GM12878 (cell line): ENCODE measurements around the gene SERPINA6. TPM values are rescaled to one million over a fixed set of nuclear protein-coding genes. Genes with fewer than 3 reads are reported as not detected.
"Not testable (repeated sequence)": the region's sequence is repeated elsewhere in the genome, so short reads cannot be mapped to it uniquely, and the experiment has no call there.

ENCODE experiments used
- ATAC-seq: fragments of 200-7000 bp; cut with Tn5 transposase; 3 replicates; pipeline ENCODE4 v1.9.1; 2020; ENCODE audit warnings: mild to moderate bottlenecking, moderate library complexity
- BruUV-seq: library from RNA; stranded (reverse); fragments of 400-500 nt; replicated peaks from 2 replicates; lab custom pipeline; 2021; lab: Mats Ljungman, UMichigan
- CTCF ChIA-PET: fragments of 300-600 bp; sonication (Branson Sonifier 250); formaldehyde crosslinking; extraction: SDS; loops from one replicate; lab custom pipeline; 2021; ENCODE audit warnings: inconsistent platforms; lab: Yijun Ruan, JAX
- POLR2A ChIA-PET: fragments of 350-600 bp; formaldehyde crosslinking; extraction: SDS; loops from one replicate; lab custom pipeline; 2021; ENCODE audit warnings: inconsistent platforms; lab: Charles Lee
- RAD21 ChIA-PET: fragments of 300-600 bp; sonication (Branson Sonifier 250); formaldehyde crosslinking; loops from one replicate; lab custom pipeline; 2023; ENCODE audit warnings: antibody characterized with exemption; ENCODE audit not compliant: unreplicated experiment; lab: Charles Lee
- SMC1A ChIA-PET: fragments of 300-600 bp; sonication (Branson Sonifier 250); formaldehyde crosslinking; loops from one replicate; lab custom pipeline; 2023; ENCODE audit not compliant: unreplicated experiment, uncharacterized antibody; lab: Charles Lee
- DNase-seq: peaks from one replicate; pipeline ENCODE4 v3.0.0-alpha.2; 2011; ENCODE audit warnings: low read depth, low spot score
- FAIRE-seq: peaks from 3 replicates; lab custom pipeline; 2011; peaks lifted over from hg19 to GRCh38; lab: Jason Lieb, UNC
- H2AFZ ChIP-seq: 2 replicates; pipeline ENCODE4 v1.6.0; 2011; ENCODE audit warnings: low read depth, low read length, control low read depth; ENCODE audit not compliant: control insufficient read depth
- H3K27ac ChIP-seq: 2 replicates; pipeline ENCODE4 v1.5.1; 2011; ENCODE audit warnings: control low read depth; ENCODE audit not compliant: control insufficient read depth, insufficient read depth
- H3K27me3 ChIP-seq, 2 experiments: replicated peaks in 1 of 2; 2 replicates each; pipeline versions ENCODE4 v1.6.0 to v1.6.1; 2011; ENCODE audit warnings: low read length in 1 of 2; ENCODE audit not compliant: control insufficient read depth in 2 of 2, insufficient read depth in 2 of 2
- H3K36me3 ChIP-seq, 2 experiments: 2 replicates each; pipeline ENCODE4 v1.5.1; 2011; ENCODE audit warnings: low read length in 1 of 2; ENCODE audit not compliant: control insufficient read depth in 2 of 2, insufficient read depth in 2 of 2
- H3K4me1 ChIP-seq: 2 replicates; pipeline ENCODE4 v1.6.1; 2011; ENCODE audit warnings: mild to moderate bottlenecking, low read length, moderate library complexity, mixed read lengths; ENCODE audit not compliant: control insufficient read depth, insufficient read depth
- H3K4me2 ChIP-seq: 2 replicates; pipeline ENCODE4 v1.6.0; 2011; ENCODE audit warnings: control low read depth; ENCODE audit not compliant: control insufficient read depth, insufficient read depth
- H3K4me3 ChIP-seq: fragments of 200-600 bp; sonication (generic); 2 replicates; pipeline ENCODE4 v1.5.1; 2016
- H3K79me2 ChIP-seq: 2 replicates; pipeline ENCODE4 v1.6.0; 2011; ENCODE audit warnings: low read length; ENCODE audit not compliant: control insufficient read depth, insufficient read depth
- H3K9ac ChIP-seq: 2 replicates; pipeline ENCODE4 v1.8.0; 2011; ENCODE audit warnings: low read length, control low read depth, mixed read lengths; ENCODE audit not compliant: control insufficient read depth, insufficient read depth
- H3K9me3 ChIP-seq: replicated peaks from 3 replicates; pipeline ENCODE4 v1.5.1; 2011; ENCODE audit warnings: mild to moderate bottlenecking, low read length; ENCODE audit not compliant: control insufficient read depth, insufficient read depth
- H4K20me1 ChIP-seq: 2 replicates; pipeline ENCODE4 v1.6.0; 2011; ENCODE audit not compliant: control insufficient read depth, insufficient read depth
- BCL3 ChIP-seq: IDR thresholded peaks from 2 replicates; pipeline ENCODE4 v1.6.1; 2011; ENCODE audit warnings: borderline replicate concordance, low read depth, mild to moderate bottlenecking, moderate library complexity, low read length; ENCODE audit not compliant: insufficient read depth, poor library complexity, severe bottlenecking
- CBFB ChIP-seq: IDR thresholded peaks from 2 replicates; pipeline ENCODE4 v1.6.1; 2016; ENCODE audit warnings: antibody characterized with exemption, low read depth
- EED ChIP-seq: sonication (generic); IDR thresholded peaks from 2 replicates; pipeline ENCODE4 v1.6.1; 2016; ENCODE audit warnings: antibody characterized with exemption, low read depth
- MAX ChIP-seq: IDR thresholded peaks from 2 replicates; pipeline ENCODE4 v1.6.1; 2012; ENCODE audit warnings: low read depth, low read length, improper control_type of control experiment
- ZNF384 ChIP-seq: IDR thresholded peaks from 2 replicates; pipeline ENCODE4 v1.6.1; 2012; ENCODE audit warnings: low read depth, mild to moderate bottlenecking, low read length, improper control_type of control experiment, borderline replicate concordance
- whole genome bisulfite sequencing: methylation state at CpG from one replicate; pipeline ENCODE4 v1.1.6; 2016; ENCODE audit warnings: low lambda C conversion rate; ENCODE audit not compliant: insufficient replicate concordance, insufficient coverage; ENCODE audit errors: missing lambda C conversion rate; 5-methylcytosine and 5-hydroxymethylcytosine counted together
- in situ Hi-C: fragments of 300-500 bp; cut with MboI; formaldehyde crosslinking; loops from 9 replicates; pipeline ENCODE4 v1.14.3; 2018; ENCODE audit warnings: mixed read lengths
- intact Hi-C: fragments of 100-400 bp; cut with micrococcal nuclease; formaldehyde crosslinking; loops from one replicate; pipeline ENCODE4 v1.14.2; 2022; ENCODE audit not compliant: unreplicated experiment
- polyA plus RNA-seq, 11 experiments: library from polyadenylated mRNA; depleted of rRNA in 4 of 11; unstranded in 6 of 11; stranded (reverse) in 5 of 11; fragments of >200 nt; fragmentation: Nextera tagmentation in 4 of 11; fragmentation: Illumina TruSeq in 1 of 11; extraction: Ambion mirVana in 4 of 11; extraction: Trizol in 1 of 11; gene quantifications; 1 replicate in 1 of 11; 2 replicates in 10 of 11; pipeline versions ENCODE4 v1.2.1 to v1.2.3, GENCODE V29; 2011 to 2016; ENCODE audit warnings: inconsistent platforms in 2 of 11, missing spikeins in 2 of 11, low read depth in 1 of 11
- total RNA-seq, 4 experiments: library from RNA; depleted of rRNA in 3 of 4; stranded (reverse); fragments of >200 nt in 3 of 4; fragmentation: Illumina TruSeq in 1 of 4; extraction: Trizol in 1 of 4; gene quantifications; 2 replicates each; pipeline versions ENCODE4 v1.2.1 to v1.2.3, GENCODE V29; 2013 to 2021

The SERPINA6 gene
- total and polyA plus RNA-seq, 10 of the 15 experiments (the other 5 are each of a cell fraction or from before 2014, with no cell fraction given): 0.11 to 0.27 (median 0.23) TPM; not detected in 7

GRCh38 chr14:94298130-94298529 is 25.0 kb downstream of the SERPINA6 start:
- H3K4me2 ChIP-seq: no peak overlapping the region
- H3K27me3 ChIP-seq: no peaks in the 10 kb centered on the region
- no peak for DNase-seq
- FAIRE-seq: no peak
- ChIA-PET CTCF (no interaction called here), SMC1A (no interaction called here), POLR2A (no interaction called here), RAD21 (no interaction called here)
- no peak for ATAC-seq
- in situ Hi-C loops: no loop called here
- H3K4me3 ChIP-seq: no peak overlapping the region
- no peak for TF ChIP-seq ZNF384
- no peak for TF ChIP-seq EED
- no peak for TF ChIP-seq MAX
- TF ChIP-seq CBFB: no peak
- TF ChIP-seq BCL3: no peak
- no peaks in the 10 kb centered on the region for H3K36me3 ChIP-seq
- H3K27ac ChIP-seq: no peak overlapping the region
- 47% methylated on average over 15 of the region's 15 CpGs for WGBS
- no peak overlapping the region for H2AFZ ChIP-seq
- H3K4me1 ChIP-seq: no peaks in the 10 kb centered on the region
- BruUV-seq: no TSS peak
- H3K79me2 ChIP-seq: no peaks in the 10 kb centered on the region
- no peaks in the 10 kb centered on the region; the same call in 2 of the 3 replicates for H3K9me3 ChIP-seq
- no peaks in the 10 kb centered on the region; the same call in 1 of the 2 replicates for H4K20me1 ChIP-seq
- no peak overlapping the region for H3K9ac ChIP-seq
- intact Hi-C loops: no loop called here

DNA sequence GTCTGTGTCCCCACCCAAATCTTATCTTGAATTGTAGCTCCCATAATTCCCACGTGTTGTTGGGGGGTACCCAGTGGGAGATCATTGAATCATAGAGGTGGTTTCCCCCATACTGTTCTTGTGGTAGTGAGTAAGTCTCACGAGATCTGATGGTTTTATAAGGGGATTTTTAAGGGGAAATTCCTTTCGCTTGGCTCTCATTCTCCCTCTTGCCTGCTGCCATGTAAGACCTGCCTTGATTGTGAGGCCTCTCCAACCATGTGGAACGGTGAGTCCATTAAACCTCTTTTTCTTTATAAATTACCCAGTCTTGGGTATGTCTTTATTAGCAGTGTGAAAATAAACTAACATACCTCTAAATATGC is 27.0 kb downstream of the SERPINA6 start:
- H3K9ac ChIP-seq, H3K36me3 ChIP-seq, H3K9me3 ChIP-seq, FAIRE-seq, intact Hi-C loops, DNase-seq, H3K4me1 ChIP-seq, H2AFZ ChIP-seq, CTCF ChIA-PET, POLR2A ChIA-PET, ATAC-seq, H3K27ac ChIP-seq, RAD21 ChIA-PET, BruUV-seq, H3K4me3 ChIP-seq, H4K20me1 ChIP-seq, H3K27me3 ChIP-seq, H3K4me2 ChIP-seq, SMC1A ChIA-PET, in situ Hi-C loops, H3K79me2 ChIP-seq: not testable (repeated sequence)
- 0% methylated on average over 4 of the region's 4 CpGs for WGBS
